GM19099 (cell line): ENCODE measurements around the gene SLC22A4.

Experiments used
- POLR2A ChIP-seq: IDR thresholded peaks from 3 replicates; pipeline ENCODE4 v1.6.1; 2011; ENCODE audit warnings: low read depth; ENCODE audit not compliant: insufficient read length; ENCODE audit errors: extremely low read depth

Gene SLC22A4

GRCh38 chr5:132293992-132294727, at the start of gene SLC22A4:
SLC22A4 (plus strand) TSS chr5:132294394; CDS start chr5:132294617, 223 bp downstream.
- TF ChIP-seq POLR2A = peak; percentile 48

GRCh38 chr5:132245593-132245992, 48.6 kb upstream of the SLC22A4 start:
- TF ChIP-seq POLR2A = no peak

GRCh38 chr5:132246806-132247205, 47.4 kb upstream of the SLC22A4 start:
- TF ChIP-seq POLR2A = no peak

- no peak for TF ChIP-seq POLR2A
These were observed 43.6 kb upstream of the SLC22A4 start for GRCh38 chr5:132250547-132250946.

GRCh38 chr5:132251220-132251725, 42.9 kb upstream of the SLC22A4 start:
- TF ChIP-seq POLR2A = no peak

- no peak for TF ChIP-seq POLR2A
These were observed 41.2 kb upstream of the SLC22A4 start for GRCh38 chr5:132253008-132253441.

- TF ChIP-seq POLR2A = no peak
These were observed 40.5 kb upstream of the SLC22A4 start for GRCh38 chr5:132253452-132254320.

- TF ChIP-seq POLR2A = no peak
These were observed 39.7 kb upstream of the SLC22A4 start for GRCh38 chr5:132254321-132254977.

GRCh38 chr5:132256086-132256782, 38.0 kb upstream of the SLC22A4 start:
- no peak for TF ChIP-seq POLR2A

GRCh38 chr5:132256783-132257130, 37.4 kb upstream of the SLC22A4 start:
- no peak for TF ChIP-seq POLR2A

- no peak for TF ChIP-seq POLR2A
These were observed 36.8 kb upstream of the SLC22A4 start, which contains the start of gene PDLIM4 for GRCh38 chr5:132257131-132258101. PDLIM4 (plus strand) TSS chr5:132257696; CDS start chr5:132257735, 39 bp downstream.

- no peak for TF ChIP-seq POLR2A
These were observed 35.8 kb upstream of the SLC22A4 start for GRCh38 chr5:132258102-132259068.

- TF ChIP-seq POLR2A = no peak
These were observed 34.9 kb upstream of the SLC22A4 start for GRCh38 chr5:132259069-132259851.
